Omental fat pad (tissue), 4 donors: ENCODE measurements around the gene RRAGD. TPM values are rescaled to one million over a fixed set of nuclear protein-coding genes. Genes with fewer than 3 reads are reported as not detected.

Experiments
- ATAC-seq: fragments of 150-250 bp; one replicate; pipeline ENCODE4 v1.9.1; 2016; ENCODE audit warnings: mild to moderate bottlenecking, moderate library complexity; ENCODE audit not compliant: low FRiP score
- DNase-seq: peaks from one replicate; pipeline ENCODE4 v3.0.0-alpha.2; 2019; ENCODE audit warnings: low spot score
- CTCF ChIP-seq, 3 donors: fragments of 450-650 bp; IDR thresholded peaks; one replicate each; pipeline ENCODE4 v1.5.1; 2016 to 2017; ENCODE audit warnings: antibody characterized with exemption in 3 of 3, mild to moderate bottlenecking in 3 of 3, moderate library complexity in 2 of 3
- total RNA-seq, 4 donors: library from RNA; depleted of rRNA; stranded (reverse); fragments of >200 nt; gene quantifications; one replicate each; pipeline ENCODE4 v1.1.0, GENCODE V29; 2016

The RRAGD gene
- total RNA-seq, 4 donors from 2014 or later: 11.8 to 41.8 (median 16.5) TPM

DNA sequence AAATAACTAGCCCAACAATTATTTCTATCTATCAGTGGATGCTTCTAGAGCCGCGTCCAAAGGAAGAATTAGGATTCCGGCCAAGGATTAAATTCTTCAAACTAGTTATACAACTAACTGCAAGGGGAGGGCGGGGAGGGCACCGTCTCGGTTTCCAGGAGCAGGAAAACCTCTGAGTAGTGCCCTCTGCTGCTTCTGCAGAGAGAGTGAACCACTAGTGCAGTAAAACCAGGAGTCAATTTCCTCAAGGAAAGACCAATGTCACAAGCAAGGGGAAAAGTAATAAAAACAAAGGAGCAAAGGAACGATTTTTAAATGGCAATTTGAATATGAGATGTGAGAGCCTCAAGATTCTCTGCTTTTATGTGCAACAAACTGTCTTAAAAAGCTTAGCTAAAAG, 43.1 kb downstream of the RRAGD start:
- TF ChIP-seq CTCF (IDR thresholded peaks at IDR 0.05): no peak
- DNase-seq (peak; percentile 32), ATAC-seq (peak; percentile 90)

DNA sequence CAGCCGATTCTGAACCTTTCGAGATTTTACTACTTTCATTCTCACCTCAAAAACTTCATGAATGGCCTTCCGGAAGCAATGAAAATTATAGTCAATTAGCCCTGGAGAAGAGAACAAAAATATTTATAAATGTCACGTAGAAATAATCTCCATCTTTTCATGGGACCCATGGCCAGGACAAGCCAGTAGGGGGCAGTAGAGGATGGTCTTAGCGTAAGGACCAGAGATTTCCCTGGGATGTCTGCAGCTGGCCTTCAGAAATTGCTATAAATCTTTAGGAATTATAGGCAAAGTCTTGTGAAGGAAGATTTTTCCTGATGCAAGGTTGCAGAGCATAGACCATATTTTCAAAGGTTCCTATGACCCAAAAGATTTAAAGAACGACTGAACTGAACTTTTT, 44.0 kb downstream of the RRAGD start:
- DNase-seq (peak; percentile 58), ATAC-seq (peak; percentile 67)
- TF ChIP-seq CTCF (IDR thresholded peaks at IDR 0.05): peak in 2 of 3 donors; percentile 15 to 38

- ATAC-seq (no peak), DNase-seq (no peak)
- no peak for TF ChIP-seq CTCF (IDR thresholded peaks at IDR 0.05)
Measured at GRCh38 chr6:89364586-89364985, 47.5 kb downstream of the RRAGD start.

GRCh38 chr6:89361171-89361570, 50.9 kb downstream of the RRAGD start:
- ATAC-seq (no peak), DNase-seq (no peak)
- no peak for TF ChIP-seq CTCF (IDR thresholded peaks at IDR 0.05)

DNA sequence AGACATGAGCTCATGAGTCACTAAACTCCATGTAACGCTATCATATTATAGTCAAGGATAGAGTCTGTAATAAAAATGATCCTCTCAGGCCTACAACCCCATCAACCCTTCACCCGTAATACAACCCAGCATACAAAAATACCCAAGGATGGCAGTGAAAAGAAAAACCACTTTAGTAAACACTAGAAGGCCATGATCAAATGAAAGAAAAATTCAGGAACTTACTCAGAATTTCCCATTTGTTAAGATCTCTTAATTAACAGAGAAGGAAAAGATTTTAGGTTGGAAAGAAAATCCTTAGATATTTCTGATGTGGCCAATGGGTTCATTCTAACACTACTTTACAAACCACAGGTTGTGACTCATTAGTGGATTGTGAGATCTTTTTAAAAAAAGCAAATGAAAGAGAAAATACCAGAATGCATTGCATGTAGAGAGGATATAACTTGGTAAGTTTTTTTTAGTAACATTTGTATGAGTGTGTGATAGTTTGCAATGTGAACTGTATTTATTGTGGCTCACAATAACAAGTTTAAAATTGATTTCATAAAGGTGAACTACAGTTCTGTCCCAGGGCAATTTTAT, 51.6 kb downstream of the RRAGD start:
- no peak for TF ChIP-seq CTCF (IDR thresholded peaks at IDR 0.05)

GRCh38 chr6:89359561-89359960, 52.5 kb downstream of the RRAGD start:
- TF ChIP-seq CTCF (IDR thresholded peaks at IDR 0.05): no peak
- no peak for DNase-seq
- ATAC-seq: no peak

More for the DNA sequence above, 51.6 kb downstream of the RRAGD start:
- no peak for DNase-seq
- ATAC-seq: no peak

DNA sequence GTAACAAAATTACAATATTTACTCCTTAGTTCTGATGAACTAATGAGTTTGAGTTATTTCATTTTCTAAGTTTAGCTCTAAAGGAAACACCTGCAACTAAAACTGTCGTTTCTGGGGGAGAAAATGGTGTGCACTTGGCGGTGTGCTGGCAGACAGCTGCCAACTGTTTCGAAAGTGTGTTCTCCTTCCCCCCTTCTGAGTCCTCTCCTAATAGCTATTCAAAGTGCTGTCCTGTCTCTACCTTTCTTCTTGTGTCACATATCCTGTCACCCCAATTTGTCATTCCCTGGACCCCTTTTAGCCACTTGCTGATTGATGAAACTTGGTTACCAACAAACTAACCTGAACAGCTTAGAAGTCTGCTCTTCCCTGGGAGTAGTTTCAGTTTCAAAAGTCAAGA, 54.7 kb downstream of the RRAGD start:
- TF ChIP-seq CTCF (IDR thresholded peaks at IDR 0.05): no peak

More for the DNA sequence above, 54.7 kb downstream of the RRAGD start:
- DNase-seq (no peak), ATAC-seq (no peak)
